ENCODE data around the gene METTL14. TPM values are rescaled to one million over a fixed set of nuclear protein-coding genes. Genes with fewer than 3 reads are reported as not detected.

The METTL14 gene
- total RNA-seq, 3 donors from 2014 or later: 33.6 to 53.6 (median 36.4) TPM

DNA sequence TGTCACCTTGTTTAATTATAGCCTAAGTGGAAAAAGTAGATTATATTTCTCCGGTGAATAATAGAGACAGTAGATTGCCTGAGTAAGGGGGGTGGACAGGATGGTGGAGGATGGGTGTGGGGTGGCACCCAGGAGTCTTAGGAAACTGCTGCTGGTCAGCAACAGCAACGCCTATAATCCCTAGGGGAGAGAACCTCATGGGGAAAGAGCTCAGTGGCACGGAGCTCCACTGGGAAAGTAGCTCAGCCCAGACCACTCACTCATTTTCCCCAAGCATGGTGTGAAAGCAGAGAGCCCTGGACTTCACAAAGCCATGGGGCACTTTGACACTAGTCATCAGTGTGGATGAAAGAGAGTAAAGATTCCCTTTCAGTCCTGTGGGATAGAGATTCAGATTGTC lies 31.1 kb downstream of the METTL14 start:
- no peak for ATAC-seq

GRCh38 chr4:118718511-118719170 lies 33.4 kb downstream of the METTL14 start:
- intact Hi-C loops (cut with DNase I, micrococcal nuclease): no loop called here
- TF ChIP-seq, protein P1, sequence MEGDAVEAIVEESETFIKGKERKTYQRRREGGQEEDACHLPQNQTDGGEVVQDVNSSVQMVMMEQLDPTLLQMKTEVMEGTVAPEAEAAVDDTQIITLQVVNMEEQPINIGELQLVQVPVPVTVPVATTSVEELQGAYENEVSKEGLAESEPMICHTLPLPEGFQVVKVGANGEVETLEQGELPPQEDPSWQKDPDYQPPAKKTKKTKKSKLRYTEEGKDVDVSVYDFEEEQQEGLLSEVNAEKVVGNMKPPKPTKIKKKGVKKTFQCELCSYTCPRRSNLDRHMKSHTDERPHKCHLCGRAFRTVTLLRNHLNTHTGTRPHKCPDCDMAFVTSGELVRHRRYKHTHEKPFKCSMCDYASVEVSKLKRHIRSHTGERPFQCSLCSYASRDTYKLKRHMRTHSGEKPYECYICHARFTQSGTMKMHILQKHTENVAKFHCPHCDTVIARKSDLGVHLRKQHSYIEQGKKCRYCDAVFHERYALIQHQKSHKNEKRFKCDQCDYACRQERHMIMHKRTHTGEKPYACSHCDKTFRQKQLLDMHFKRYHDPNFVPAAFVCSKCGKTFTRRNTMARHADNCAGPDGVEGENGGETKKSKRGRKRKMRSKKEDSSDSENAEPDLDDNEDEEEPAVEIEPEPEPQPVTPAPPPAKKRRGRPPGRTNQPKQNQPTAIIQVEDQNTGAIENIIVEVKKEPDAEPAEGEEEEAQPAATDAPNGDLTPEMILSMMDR (IDR thresholded peaks at IDR 0.05): no peak
- H3K36me3 ChIP-seq (ENCODE audit: low read depth): no peaks in the 10 kb centered on the region
- DNase-seq (no peak), ATAC-seq (no peak)
- no peak overlapping the region for H3K4me3 ChIP-seq
- no peaks in the 10 kb centered on the region for H3K9me3 ChIP-seq
- H3K4me1 ChIP-seq (ENCODE audit: low read depth): no peaks in the 10 kb centered on the region

More for the DNA sequence above, 31.1 kb downstream of the METTL14 start:
- H3K4me3 ChIP-seq: no peak overlapping the region
- intact Hi-C loops (cut with DNase I, micrococcal nuclease): no loop called here
- H3K9me3 ChIP-seq: no peaks in the 10 kb centered on the region
- H3K36me3 ChIP-seq (ENCODE audit: low read depth): no peaks in the 10 kb centered on the region
- no peak for DNase-seq
- TF ChIP-seq, protein P1 (IDR thresholded peaks at IDR 0.05): no peak
- H3K4me1 ChIP-seq (ENCODE audit: low read depth): no peaks in the 10 kb centered on the region

DNA sequence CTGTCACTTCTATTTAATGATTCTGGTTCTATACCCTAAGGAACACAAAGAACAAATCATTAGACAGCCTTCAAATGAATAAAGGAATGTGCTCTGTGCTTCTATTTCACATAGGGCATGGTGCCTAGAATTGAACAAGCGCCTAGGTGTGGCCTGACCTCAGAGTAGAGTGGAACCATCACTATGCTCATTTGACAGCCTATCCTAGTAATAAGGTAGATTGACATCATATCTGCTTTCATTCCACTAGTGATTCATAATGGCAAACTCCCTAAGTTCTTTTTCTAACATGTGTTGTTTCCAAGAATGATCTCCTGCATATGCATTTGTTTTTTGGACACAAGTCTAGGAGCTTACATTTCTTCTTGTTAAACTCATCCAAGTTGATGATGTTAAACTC lies 36.6 kb downstream of the METTL14 start:
- Histone ChIP-seq H3K9me3 (no peaks in the 10 kb centered on the region), H3K36me3 (ENCODE audit: low read depth) (no peaks in the 10 kb centered on the region), H3K4me3 (no peak overlapping the region), H3K4me1 (ENCODE audit: low read depth) (no peaks in the 10 kb centered on the region)
- TF ChIP-seq, protein P1 (IDR thresholded peaks at IDR 0.05): no peak
- intact Hi-C loops (cut with DNase I, micrococcal nuclease): no loop called here
- DNase-seq: no peak
- no peak for ATAC-seq

- TF ChIP-seq, protein P1 (IDR thresholded peaks at IDR 0.05): no peak
- ATAC-seq (no peak), DNase-seq (no peak)
- Histone ChIP-seq H3K4me1 (ENCODE audit: low read depth) (no peaks in the 10 kb centered on the region), H3K9me3 (no peaks in the 10 kb centered on the region), H3K36me3 (ENCODE audit: low read depth) (no peaks in the 10 kb centered on the region), H3K4me3 (no peak overlapping the region)
- intact Hi-C loops (cut with DNase I, micrococcal nuclease): no loop called here
Observed at GRCh38 chr4:118723369-118723768, 38.2 kb downstream of the METTL14 start.

GRCh38 chr4:118727360-118727759 lies 42.2 kb downstream of the METTL14 start:
- intact Hi-C loops (cut with DNase I, micrococcal nuclease): no loop called here
- H3K36me3 ChIP-seq (ENCODE audit: low read depth): no peaks in the 10 kb centered on the region
- TF ChIP-seq, protein P1 (IDR thresholded peaks at IDR 0.05): no peak

More at GRCh38 chr4:118727360-118727759, 42.2 kb downstream of the METTL14 start:
- Histone ChIP-seq H3K4me1 (ENCODE audit: low read depth) (no peaks in the 10 kb centered on the region), H3K4me3 (no peak overlapping the region), H3K9me3 (no peaks in the 10 kb centered on the region)
- DNase-seq (no peak), ATAC-seq (no peak)

Measured in mucosa of descending colon (tissue), 3 donors.